C4-2B (cell line): ENCODE measurements around the gene EHD1.

Source experiments
- H3K27ac ChIP-seq: fragments of 450-650 bp; 2 replicates; pipeline ENCODE4 v1.5.1; 2017
- ZFX ChIP-seq: fragments of 450-650 bp; IDR thresholded peaks from 2 replicates; pipeline ENCODE4 v1.6.1; 2017
- TF ChIP-seq, protein P1 (sequence below): fragments of 450-650 bp; conservative IDR thresholded peaks from 2 replicates; pipeline ENCODE4 v1.5.1; 2017; ENCODE audit warnings: mild to moderate bottlenecking

EHD1 gene

DNA sequence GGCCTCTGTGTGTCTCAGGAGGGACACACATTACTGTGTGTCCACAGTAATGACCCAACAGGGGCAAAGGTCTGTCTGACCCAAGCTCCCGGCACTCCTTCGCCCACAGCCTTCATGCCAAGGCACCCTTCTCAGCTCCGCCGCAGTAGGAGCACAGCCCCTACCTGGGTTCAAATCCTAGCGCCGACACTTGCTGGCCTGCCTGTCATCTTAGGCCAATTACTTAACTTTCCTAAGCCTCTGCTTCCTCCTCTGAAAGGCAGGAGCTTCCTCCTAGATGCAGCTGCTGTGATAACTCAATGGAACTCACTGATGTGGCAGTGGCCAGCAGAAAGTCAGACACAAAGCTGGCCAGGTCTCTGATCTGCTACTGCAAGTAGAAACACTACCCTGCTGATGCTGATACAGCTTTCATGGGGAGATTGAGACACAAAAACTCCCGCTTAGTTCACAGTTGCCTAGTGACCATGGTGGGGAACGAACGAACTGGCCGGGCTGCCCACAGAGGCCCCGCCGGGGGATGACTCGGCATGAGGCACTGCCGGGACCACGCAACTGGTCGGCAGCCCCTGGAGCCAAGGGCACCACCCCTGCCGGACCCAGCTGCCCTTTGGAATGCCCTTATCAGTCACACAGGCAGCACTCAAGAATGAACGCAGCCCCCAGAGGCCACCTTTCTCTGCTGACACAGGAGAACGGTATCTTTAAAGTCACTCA lies 8.1 kb downstream of the EHD1 start:
- no peak overlapping the region for H3K27ac ChIP-seq
- no peak for TF ChIP-seq ZFX
- TF ChIP-seq, protein P1, sequence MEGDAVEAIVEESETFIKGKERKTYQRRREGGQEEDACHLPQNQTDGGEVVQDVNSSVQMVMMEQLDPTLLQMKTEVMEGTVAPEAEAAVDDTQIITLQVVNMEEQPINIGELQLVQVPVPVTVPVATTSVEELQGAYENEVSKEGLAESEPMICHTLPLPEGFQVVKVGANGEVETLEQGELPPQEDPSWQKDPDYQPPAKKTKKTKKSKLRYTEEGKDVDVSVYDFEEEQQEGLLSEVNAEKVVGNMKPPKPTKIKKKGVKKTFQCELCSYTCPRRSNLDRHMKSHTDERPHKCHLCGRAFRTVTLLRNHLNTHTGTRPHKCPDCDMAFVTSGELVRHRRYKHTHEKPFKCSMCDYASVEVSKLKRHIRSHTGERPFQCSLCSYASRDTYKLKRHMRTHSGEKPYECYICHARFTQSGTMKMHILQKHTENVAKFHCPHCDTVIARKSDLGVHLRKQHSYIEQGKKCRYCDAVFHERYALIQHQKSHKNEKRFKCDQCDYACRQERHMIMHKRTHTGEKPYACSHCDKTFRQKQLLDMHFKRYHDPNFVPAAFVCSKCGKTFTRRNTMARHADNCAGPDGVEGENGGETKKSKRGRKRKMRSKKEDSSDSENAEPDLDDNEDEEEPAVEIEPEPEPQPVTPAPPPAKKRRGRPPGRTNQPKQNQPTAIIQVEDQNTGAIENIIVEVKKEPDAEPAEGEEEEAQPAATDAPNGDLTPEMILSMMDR = no peak

DNA sequence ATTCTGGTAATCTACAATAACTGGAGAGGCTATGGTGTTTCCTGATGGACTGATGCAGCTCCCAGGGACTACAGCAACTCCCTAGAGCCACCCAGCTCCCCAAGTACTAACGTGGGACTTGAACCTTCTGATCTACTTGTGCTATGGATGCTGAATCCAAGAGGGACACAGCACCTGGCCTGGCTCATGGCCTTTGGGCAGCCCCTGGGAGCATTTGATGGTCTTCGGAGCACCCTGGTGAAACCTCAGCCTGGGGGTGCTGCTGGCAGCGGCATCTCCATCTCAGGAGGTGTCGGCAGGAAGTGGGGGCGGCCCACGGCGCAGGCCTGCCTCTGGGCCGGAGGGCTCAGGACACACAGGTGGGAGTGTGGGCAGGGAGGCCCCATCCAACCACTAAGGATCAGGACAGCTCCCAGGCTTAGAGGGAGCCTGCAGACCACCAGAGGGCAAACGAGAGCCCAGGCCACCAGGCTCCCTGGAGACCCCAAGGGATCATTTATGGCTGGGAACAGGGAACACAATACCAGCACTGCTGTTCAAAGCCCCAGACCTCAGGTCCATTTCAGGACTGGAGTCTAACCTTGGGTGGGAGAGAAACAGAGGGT lies 8.7 kb downstream of the EHD1 start:
- TF ChIP-seq, protein P1 = no peak
- no peak for TF ChIP-seq ZFX
- H3K27ac ChIP-seq = no peak overlapping the region

DNA sequence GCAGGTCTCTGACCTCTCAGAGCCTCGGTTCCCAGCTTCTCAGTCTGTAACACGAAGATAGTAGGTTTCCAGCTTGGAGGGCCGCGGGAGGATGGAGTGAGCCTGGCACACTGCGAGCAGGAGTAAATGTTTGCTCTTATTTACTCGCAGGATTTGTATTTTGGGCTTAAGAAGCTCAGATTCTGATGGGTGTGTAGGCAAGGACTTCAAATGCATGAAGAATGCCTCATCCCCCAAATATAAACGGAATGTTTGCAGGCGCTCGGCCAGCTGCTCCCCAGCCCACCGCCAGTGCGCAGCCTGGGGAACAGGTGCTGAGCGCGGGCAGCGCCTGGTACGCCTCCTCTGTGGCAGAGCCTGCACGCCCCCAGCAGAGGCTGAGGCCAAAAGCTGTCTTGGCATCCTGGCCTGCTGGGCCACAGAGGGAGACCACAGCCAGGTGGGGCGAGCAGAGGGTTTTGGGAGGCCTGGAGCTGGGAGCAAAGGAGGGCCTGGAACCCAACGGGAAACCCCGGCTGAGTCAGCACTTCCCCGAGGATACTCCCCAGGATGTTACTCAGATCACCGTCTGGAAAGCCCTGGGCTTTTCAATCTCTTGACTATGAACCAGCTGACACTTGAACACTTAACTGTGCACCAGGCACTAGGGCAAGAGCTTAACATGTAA lies 9.4 kb downstream of the EHD1 start:
- no peak overlapping the region for H3K27ac ChIP-seq
- TF ChIP-seq, protein P1 = no peak
- no peak for TF ChIP-seq ZFX

DNA sequence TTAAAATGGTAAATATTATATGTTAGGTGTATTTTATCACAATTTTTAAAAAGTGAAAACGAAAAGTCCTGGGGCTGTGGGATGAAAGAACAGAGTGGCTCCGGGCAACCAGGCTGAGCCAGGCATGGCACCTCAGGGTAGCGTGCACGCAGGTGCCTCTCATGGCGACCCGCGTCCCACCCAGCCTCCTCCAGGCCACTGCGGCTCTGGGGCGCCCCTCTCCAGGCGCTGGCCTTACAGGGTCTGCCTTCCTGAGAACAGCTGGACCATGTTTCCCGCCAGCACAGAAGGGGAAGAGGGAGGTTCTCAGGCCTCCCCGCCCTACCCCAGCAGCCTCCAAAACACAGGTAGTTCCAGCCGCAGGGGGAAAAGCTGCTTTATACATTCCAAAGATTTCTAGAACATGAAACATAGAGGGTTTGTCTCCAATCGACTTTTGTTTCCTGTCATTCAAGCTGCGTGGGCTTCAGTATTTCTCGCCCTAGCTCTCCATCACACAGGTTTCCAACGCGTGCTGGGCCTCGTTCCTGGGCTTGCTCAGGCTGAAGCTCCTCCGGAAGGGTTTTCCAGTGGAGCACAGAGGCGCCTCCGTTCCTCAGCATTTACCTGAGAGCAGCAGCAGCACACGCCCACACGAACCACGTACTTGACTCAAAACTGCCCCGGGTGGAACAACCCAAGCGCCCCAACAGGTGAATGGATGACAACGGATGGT lies 10.5 kb downstream of the EHD1 start:
- TF ChIP-seq, protein P1 = no peak
- TF ChIP-seq ZFX = no peak

DNA sequence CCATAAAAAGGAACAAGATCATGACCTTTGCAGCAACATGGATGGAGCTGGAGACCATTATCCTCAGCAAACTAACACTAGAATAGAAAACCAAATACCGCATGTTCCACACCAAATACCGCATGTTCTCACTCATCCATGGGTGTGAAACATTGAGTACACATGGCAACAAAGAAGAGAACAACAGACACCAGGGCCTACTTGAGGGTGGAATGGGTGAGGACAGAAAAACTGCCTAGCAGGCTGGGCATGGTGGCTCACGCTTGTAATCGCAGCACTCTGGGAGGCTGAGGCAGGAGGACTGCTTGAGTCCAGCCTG lies 12.3 kb downstream of the EHD1 start:
- no peak for TF ChIP-seq ZFX
- TF ChIP-seq, protein P1 = no peak
- no peak overlapping the region for H3K27ac ChIP-seq

More for the DNA sequence above, 10.5 kb downstream of the EHD1 start:
- no peak overlapping the region for H3K27ac ChIP-seq

DNA sequence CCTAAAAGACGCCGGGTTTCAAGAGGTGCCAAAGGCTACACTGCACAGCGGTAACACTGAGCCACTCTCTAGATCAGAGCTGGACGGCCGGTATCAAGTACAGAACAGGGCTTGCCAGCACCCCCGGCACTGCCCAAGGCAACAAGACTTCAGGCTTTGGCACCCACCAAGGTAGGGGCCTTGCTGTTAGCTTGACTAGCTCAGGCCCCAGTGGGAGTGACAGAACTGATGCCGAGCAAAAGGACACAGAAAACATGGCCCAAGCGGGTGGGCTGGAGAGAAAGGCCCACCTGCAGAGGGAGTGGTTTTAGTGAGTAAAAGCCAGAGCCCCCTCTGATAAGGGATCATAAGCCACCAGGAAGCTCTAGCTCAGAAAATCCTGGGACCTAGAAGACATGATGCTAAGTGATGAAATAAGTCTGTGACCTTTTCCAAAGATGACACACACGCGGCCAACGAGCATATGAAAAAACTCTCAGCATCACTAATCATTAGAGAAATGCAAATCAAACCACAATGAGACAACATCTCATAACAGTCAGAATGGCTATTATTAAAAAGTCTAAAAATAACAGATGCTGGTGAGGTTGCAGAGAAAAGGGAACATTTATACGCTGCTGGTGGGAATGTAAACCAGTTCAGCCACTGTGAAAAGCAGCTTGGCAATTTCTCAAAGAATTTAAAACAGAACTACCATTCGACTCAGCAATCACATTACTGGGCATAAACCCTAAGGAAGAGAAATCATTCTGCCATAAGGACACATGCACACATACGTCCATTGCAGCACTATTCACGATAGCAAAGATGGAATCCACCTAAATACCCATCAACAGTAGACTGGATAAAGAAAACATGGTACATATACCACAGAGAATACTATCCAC lies 12.9 kb downstream of the EHD1 start:
- H3K27ac ChIP-seq = no peak overlapping the region
- TF ChIP-seq, protein P1 = no peak
- TF ChIP-seq ZFX = no peak
